ENCODE results near the gene DXO.

DXO gene

DNA sequence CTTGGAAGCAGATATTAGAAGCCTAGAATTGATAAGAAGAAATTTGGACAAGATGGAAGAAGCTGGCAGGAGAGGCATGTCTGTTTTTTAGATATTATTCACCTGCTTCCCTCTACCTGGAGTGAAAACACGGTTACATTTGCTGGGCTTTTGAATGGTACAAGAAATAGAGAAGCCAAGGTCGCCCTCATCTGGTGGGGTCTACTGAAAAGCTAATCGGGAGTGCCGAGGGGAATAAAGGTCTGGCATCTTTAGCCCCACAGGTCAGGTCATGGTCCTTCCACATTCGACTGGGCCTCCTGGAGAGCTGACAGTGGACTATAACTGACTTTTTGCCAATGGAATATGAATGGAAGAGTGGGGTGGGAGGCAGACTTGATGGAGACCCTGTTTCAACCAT lies 49.0 kb downstream of the DXO start:
- Histone ChIP-seq H3K9me3 (ENCODE audit: control insufficient read depth, low read length) (no peaks in the 10 kb centered on the region), H3K27ac (ENCODE audit: low read depth, low read length, severe bottlenecking) (no peak overlapping the region), H3K4me1 (ENCODE audit: control insufficient read depth, insufficient read depth, low read length, poor library complexity, severe bottlenecking) (no peaks in the 10 kb centered on the region), H3K4me3 (ENCODE audit: extremely low read depth, insufficient read depth, low read length, poor library complexity, severe bottlenecking) (no peak overlapping the region), H3K36me3 (ENCODE audit: control insufficient read depth, insufficient read depth, low read length) (no peaks in the 10 kb centered on the region)
- 25 to 34% methylated on average over 3 to 5 of the region's 5 CpGs for WGBS, 2 experiments (ENCODE audit: insufficient coverage in 2 of 2)

DNA sequence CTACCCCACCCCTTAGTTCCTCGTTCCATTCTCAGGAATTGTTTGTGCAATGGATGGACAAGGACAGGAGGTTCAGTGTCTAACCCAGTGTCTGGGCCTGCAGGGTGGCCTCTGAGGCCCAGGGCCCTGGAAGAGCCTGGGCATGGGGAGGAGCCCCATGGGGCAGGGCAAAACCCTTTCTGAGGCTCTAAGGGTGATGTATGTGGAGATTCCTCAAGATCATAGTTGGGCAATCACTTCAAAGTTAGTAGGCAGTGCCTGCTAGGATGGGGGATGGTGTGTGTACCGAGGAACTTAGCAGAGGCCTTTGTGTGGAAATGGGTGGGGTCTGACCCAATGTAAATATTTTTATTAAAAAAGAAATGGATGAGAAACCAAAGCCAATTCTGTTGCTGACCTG lies 51.1 kb downstream of the DXO start:
- Histone ChIP-seq H3K4me1 (ENCODE audit: control insufficient read depth, insufficient read depth, low read length, poor library complexity, severe bottlenecking) (no peaks in the 10 kb centered on the region), H3K9me3 (ENCODE audit: control insufficient read depth, low read length) (no peaks in the 10 kb centered on the region), H3K4me3 (ENCODE audit: extremely low read depth, insufficient read depth, low read length, poor library complexity, severe bottlenecking) (no peak overlapping the region), H3K27ac (ENCODE audit: low read depth, low read length, severe bottlenecking) (no peak overlapping the region), H3K36me3 (ENCODE audit: control insufficient read depth, insufficient read depth, low read length) (no peaks in the 10 kb centered on the region)
- 83 to 100% methylated on average over 1 to 2 of the region's 2 CpGs for WGBS, 2 experiments (ENCODE audit: insufficient coverage in 2 of 2)

Measured in mesodermal cell (in vitro differentiated cells).